WTC11 (cell line): ENCODE results near the gene MOSMO.

Source experiments
- CBFB ChIP-seq: sonication (generic); formaldehyde crosslinking; IDR thresholded peaks from 2 replicates; pipeline ENCODE4 v1.8.1; 2022; ENCODE audit warnings: mild to moderate bottlenecking, low read depth, missing genetic modification reagents
- CREB1 ChIP-seq: sonication (generic); formaldehyde crosslinking; IDR thresholded peaks from 2 replicates; pipeline ENCODE4 v1.8.0; 2023; ENCODE audit warnings: mild to moderate bottlenecking, missing genetic modification reagents
- FOXK1 ChIP-seq: sonication (generic); formaldehyde crosslinking; IDR thresholded peaks from 2 replicates; pipeline ENCODE4 v1.8.0; 2022; ENCODE audit warnings: mild to moderate bottlenecking, moderate library complexity, missing genetic modification reagents
- MXD4 ChIP-seq: fragments of 250-450 bp; sonication (Bioruptor Pico); IDR thresholded peaks from 2 replicates; pipeline ENCODE4 v1.8.0; 2021; ENCODE audit warnings: mild to moderate bottlenecking, moderate library complexity, borderline replicate concordance
- SP1 ChIP-seq: sonication (generic); formaldehyde crosslinking; conservative IDR thresholded peaks from 2 replicates; pipeline ENCODE4 v1.8.1; 2022; ENCODE audit warnings: missing genetic modification reagents
- TF ChIP-seq, protein P1 (sequence below): fragments of 200-600 bp; IDR thresholded peaks from 2 replicates; pipeline ENCODE4 v1.8.0; 2022; ENCODE audit warnings: antibody characterized with exemption
- TF ChIP-seq, protein P2 (sequence below): sonication (generic); formaldehyde crosslinking; IDR thresholded peaks from 2 replicates; pipeline ENCODE4 v1.8.1; 2023; ENCODE audit warnings: mild to moderate bottlenecking, missing genetic modification reagents, moderate library complexity
- TF ChIP-seq, protein P3 (sequence below): sonication (generic); formaldehyde crosslinking; IDR thresholded peaks from 2 replicates; pipeline ENCODE4 v1.8.0; 2022; ENCODE audit warnings: mild to moderate bottlenecking, missing genetic modification reagents

DNA sequence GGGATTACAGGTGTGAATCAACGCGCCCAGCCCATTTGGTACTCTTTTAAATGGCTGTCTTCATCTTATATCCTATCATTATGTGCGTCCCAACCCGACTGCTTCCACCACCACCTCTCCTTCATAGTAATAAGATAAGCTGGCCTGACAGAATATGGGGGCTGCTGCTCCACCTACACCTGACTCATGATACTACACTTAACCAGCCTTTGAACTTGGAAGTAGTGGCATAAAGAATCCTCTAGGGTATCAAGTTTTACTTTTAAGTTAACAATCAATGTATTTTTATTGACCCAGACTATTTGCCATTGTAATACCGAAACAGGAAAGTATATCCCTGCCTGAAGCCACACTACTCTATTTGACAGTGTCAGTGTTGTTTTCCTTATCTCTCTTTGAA, 25.8 kb upstream of the MOSMO start:
- no peak for TF ChIP-seq MXD4
- TF ChIP-seq CREB1 (CRISPR knock-in tag): no peak
- TF ChIP-seq CBFB (CRISPR knock-in tag): no peak
- TF ChIP-seq, protein P1, sequence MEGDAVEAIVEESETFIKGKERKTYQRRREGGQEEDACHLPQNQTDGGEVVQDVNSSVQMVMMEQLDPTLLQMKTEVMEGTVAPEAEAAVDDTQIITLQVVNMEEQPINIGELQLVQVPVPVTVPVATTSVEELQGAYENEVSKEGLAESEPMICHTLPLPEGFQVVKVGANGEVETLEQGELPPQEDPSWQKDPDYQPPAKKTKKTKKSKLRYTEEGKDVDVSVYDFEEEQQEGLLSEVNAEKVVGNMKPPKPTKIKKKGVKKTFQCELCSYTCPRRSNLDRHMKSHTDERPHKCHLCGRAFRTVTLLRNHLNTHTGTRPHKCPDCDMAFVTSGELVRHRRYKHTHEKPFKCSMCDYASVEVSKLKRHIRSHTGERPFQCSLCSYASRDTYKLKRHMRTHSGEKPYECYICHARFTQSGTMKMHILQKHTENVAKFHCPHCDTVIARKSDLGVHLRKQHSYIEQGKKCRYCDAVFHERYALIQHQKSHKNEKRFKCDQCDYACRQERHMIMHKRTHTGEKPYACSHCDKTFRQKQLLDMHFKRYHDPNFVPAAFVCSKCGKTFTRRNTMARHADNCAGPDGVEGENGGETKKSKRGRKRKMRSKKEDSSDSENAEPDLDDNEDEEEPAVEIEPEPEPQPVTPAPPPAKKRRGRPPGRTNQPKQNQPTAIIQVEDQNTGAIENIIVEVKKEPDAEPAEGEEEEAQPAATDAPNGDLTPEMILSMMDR: no peak
- TF ChIP-seq FOXK1 (CRISPR knock-in tag): no peak
- TF ChIP-seq, protein P2, sequence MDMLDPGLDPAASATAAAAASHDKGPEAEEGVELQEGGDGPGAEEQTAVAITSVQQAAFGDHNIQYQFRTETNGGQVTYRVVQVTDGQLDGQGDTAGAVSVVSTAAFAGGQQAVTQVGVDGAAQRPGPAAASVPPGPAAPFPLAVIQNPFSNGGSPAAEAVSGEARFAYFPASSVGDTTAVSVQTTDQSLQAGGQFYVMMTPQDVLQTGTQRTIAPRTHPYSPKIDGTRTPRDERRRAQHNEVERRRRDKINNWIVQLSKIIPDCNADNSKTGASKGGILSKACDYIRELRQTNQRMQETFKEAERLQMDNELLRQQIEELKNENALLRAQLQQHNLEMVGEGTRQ (CRISPR knock-in tag): no peak
- TF ChIP-seq, protein P3, sequence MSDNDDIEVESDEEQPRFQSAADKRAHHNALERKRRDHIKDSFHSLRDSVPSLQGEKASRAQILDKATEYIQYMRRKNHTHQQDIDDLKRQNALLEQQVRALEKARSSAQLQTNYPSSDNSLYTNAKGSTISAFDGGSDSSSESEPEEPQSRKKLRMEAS: no peak
- no peak for TF ChIP-seq SP1 (CRISPR knock-in tag)
